NOMO-1 (cell line): ENCODE results near the gene ERCC6L2.

ENCODE experiments used
- DNase-seq, 2 experiments: peaks; one replicate each; lab custom pipeline; 2025; ENCODE audit not compliant: unreplicated experiment in 2 of 2; lab: John Stamatoyannopoulos, UW

ERCC6L2 gene

GRCh38 chr9:95910770-95911340 is 35.4 kb downstream of the ERCC6L2 start:
- DNase-seq: no peak

- DNase-seq: no peak
These were observed 37.3 kb downstream of the ERCC6L2 start for GRCh38 chr9:95912773-95913172.

GRCh38 chr9:95920017-95920416 is 44.5 kb downstream of the ERCC6L2 start:
- peak; percentile 68 to 87 for DNase-seq

GRCh38 chr9:95923794-95924193 is 48.3 kb downstream of the ERCC6L2 start:
- no peak for DNase-seq

- no peak for DNase-seq
These were observed 49.5 kb downstream of the ERCC6L2 start for GRCh38 chr9:95924987-95925386.

- DNase-seq: no peak
These were observed 51.9 kb downstream of the ERCC6L2 start for GRCh38 chr9:95927271-95928004.

GRCh38 chr9:95930277-95930676 is 54.8 kb downstream of the ERCC6L2 start:
- no peak for DNase-seq

- DNase-seq: no peak
These were observed 60.5 kb downstream of the ERCC6L2 start for GRCh38 chr9:95935861-95936578.

- DNase-seq: no peak
These were observed 61.1 kb downstream of the ERCC6L2 start for GRCh38 chr9:95936579-95937075.

GRCh38 chr9:95937131-95937530 is 61.6 kb downstream of the ERCC6L2 start:
- no peak for DNase-seq

GRCh38 chr9:95938724-95939123 is 63.2 kb downstream of the ERCC6L2 start:
- DNase-seq: no peak

GRCh38 chr9:95939472-95939871 is 64.0 kb downstream of the ERCC6L2 start:
- DNase-seq: no peak

- DNase-seq: no peak
These were observed 64.8 kb downstream of the ERCC6L2 start for GRCh38 chr9:95940265-95940664.

GRCh38 chr9:95942016-95942415 is 66.5 kb downstream of the ERCC6L2 start:
- DNase-seq: no peak

- no peak for DNase-seq
These were observed 71.6 kb downstream of the ERCC6L2 start for GRCh38 chr9:95947118-95947517.

- no peak for DNase-seq
These were observed 77.0 kb downstream of the ERCC6L2 start for GRCh38 chr9:95952471-95952870.

GRCh38 chr9:95953986-95954385 is 78.5 kb downstream of the ERCC6L2 start:
- no peak for DNase-seq

- DNase-seq: no peak
These were observed 79.4 kb downstream of the ERCC6L2 start for GRCh38 chr9:95954940-95955339.

- no peak for DNase-seq
These were observed 87.4 kb downstream of the ERCC6L2 start for GRCh38 chr9:95962936-95963335.

- no peak for DNase-seq
These were observed 88.2 kb downstream of the ERCC6L2 start for GRCh38 chr9:95963659-95964058.

GRCh38 chr9:95966306-95966705 is 90.8 kb downstream of the ERCC6L2 start:
- DNase-seq: no peak

- no peak for DNase-seq
These were observed 94.8 kb downstream of the ERCC6L2 start for GRCh38 chr9:95970317-95970716.
